ENCODE data around the gene MED13L.

MED13L gene

GRCh38 chr12:116188581-116188980, 88.9 kb downstream of the MED13L start:
- no peak for TF ChIP-seq CTCF (IDR thresholded peaks at IDR 0.05)

- no peak for TF ChIP-seq CTCF (IDR thresholded peaks at IDR 0.05)
Measured at GRCh38 chr12:116187151-116187511, 90.4 kb downstream of the MED13L start.

GRCh38 chr12:116186482-116187150, 90.9 kb downstream of the MED13L start:
- TF ChIP-seq CTCF (IDR thresholded peaks at IDR 0.05): no peak

- TF ChIP-seq CTCF (IDR thresholded peaks at IDR 0.05): no peak
Measured at GRCh38 chr12:116184763-116185162, 92.7 kb downstream of the MED13L start.

- no peak for TF ChIP-seq CTCF (IDR thresholded peaks at IDR 0.05)
Measured at GRCh38 chr12:116183741-116184141, 93.8 kb downstream of the MED13L start.

- TF ChIP-seq CTCF (IDR thresholded peaks at IDR 0.05): no peak
Measured at GRCh38 chr12:116182359-116183063, 95.0 kb downstream of the MED13L start.

GRCh38 chr12:116180448-116180847, 97.0 kb downstream of the MED13L start:
- no peak for TF ChIP-seq CTCF (IDR thresholded peaks at IDR 0.05)
